GM21786 (cell line): ENCODE data around the gene DYNC1LI1.
A peak's percentile ranks its signal among the peaks of the same experiment; 100 is the strongest.
"Not testable (repeated sequence)": the region's sequence is repeated elsewhere in the genome, so short reads cannot be mapped to it uniquely, and the experiment has no call there.

Experiments used
- ATAC-seq: cut with Tn5 transposase; IDR thresholded peaks from one replicate; pipeline ENCODE4 v1.9.1; 2021; ENCODE audit not compliant: unreplicated experiment

The DYNC1LI1 gene

GRCh38 chr3:32584660-32585059 is 14.0 kb upstream of the DYNC1LI1 start:
- no peak for ATAC-seq

- ATAC-seq = no peak
These were observed 13.1 kb upstream of the DYNC1LI1 start for GRCh38 chr3:32583708-32584107.

GRCh38 chr3:32578669-32579068 is 8.0 kb upstream of the DYNC1LI1 start:
- not testable (repeated sequence) for ATAC-seq

GRCh38 chr3:32577581-32578556 is 7.2 kb upstream of the DYNC1LI1 start:
- ATAC-seq = peak; percentile 96

GRCh38 chr3:32577174-32577573 is 6.5 kb upstream of the DYNC1LI1 start:
- ATAC-seq = no peak

- no peak for ATAC-seq
These were observed 4.9 kb upstream of the DYNC1LI1 start for GRCh38 chr3:32575451-32576113.

- ATAC-seq = peak; percentile 30
These were observed 481 bp upstream of the DYNC1LI1 start for GRCh38 chr3:32571192-32571485.

- peak; percentile 46 for ATAC-seq
These were observed 878 bp downstream of the DYNC1LI1 start for GRCh38 chr3:32569540-32570420.

- no peak for ATAC-seq
These were observed 1.7 kb downstream of the DYNC1LI1 start for GRCh38 chr3:32568953-32569352.

GRCh38 chr3:32564195-32564594 is 6.5 kb downstream of the DYNC1LI1 start:
- no peak for ATAC-seq

- ATAC-seq = no peak
These were observed 8.0 kb downstream of the DYNC1LI1 start for GRCh38 chr3:32562640-32563039.

GRCh38 chr3:32557640-32558352 is 12.9 kb downstream of the DYNC1LI1 start:
- ATAC-seq = no peak

- peak; percentile 39 for ATAC-seq
These were observed 14.3 kb downstream of the DYNC1LI1 start for GRCh38 chr3:32556332-32556731.

GRCh38 chr3:32553973-32554372 is 16.7 kb downstream of the DYNC1LI1 start:
- ATAC-seq = no peak

- ATAC-seq = peak; percentile 35
These were observed 17.2 kb downstream of the DYNC1LI1 start for GRCh38 chr3:32553459-32553858.

GRCh38 chr3:32552013-32552412 is 18.6 kb downstream of the DYNC1LI1 start:
- ATAC-seq = no peak

GRCh38 chr3:32551496-32551895 is 19.2 kb downstream of the DYNC1LI1 start:
- no peak for ATAC-seq

- peak; percentile 57 for ATAC-seq
These were observed 19.6 kb downstream of the DYNC1LI1 start for GRCh38 chr3:32551087-32551486.

- ATAC-seq = no peak
These were observed 25.4 kb downstream of the DYNC1LI1 start for GRCh38 chr3:32545305-32545704.

- no peak for ATAC-seq
These were observed 25.8 kb downstream of the DYNC1LI1 start for GRCh38 chr3:32544894-32545293.

- ATAC-seq = no peak
These were observed 27.9 kb downstream of the DYNC1LI1 start for GRCh38 chr3:32542807-32543206.
